HG03571 (cell line): ENCODE measurements around the gene SPINK5.

ENCODE experiments used
- ATAC-seq: cut with Tn5 transposase; IDR thresholded peaks from one replicate; pipeline ENCODE4 v1.9.1; 2021; ENCODE audit not compliant: unreplicated experiment

The SPINK5 gene

GRCh38 chr5:148090773-148091250 is 27.0 kb downstream of the SPINK5 start:
- no peak for ATAC-seq

GRCh38 chr5:148091991-148092964 is 28.5 kb downstream of the SPINK5 start:
- ATAC-seq: no peak

- no peak for ATAC-seq
Observed at GRCh38 chr5:148094336-148094735, 30.6 kb downstream of the SPINK5 start.

GRCh38 chr5:148104226-148104625 is 40.4 kb downstream of the SPINK5 start:
- no peak for ATAC-seq

GRCh38 chr5:148107608-148108007 is 43.8 kb downstream of the SPINK5 start:
- no peak for ATAC-seq

- no peak for ATAC-seq
Observed at GRCh38 chr5:148113243-148113642, 49.5 kb downstream of the SPINK5 start.

- no peak for ATAC-seq
Observed at GRCh38 chr5:148120317-148120716, 56.5 kb downstream of the SPINK5 start.

GRCh38 chr5:148125641-148126040 is 61.9 kb downstream of the SPINK5 start:
- ATAC-seq: no peak

- ATAC-seq: no peak
Observed at GRCh38 chr5:148135091-148136048, 71.6 kb downstream of the SPINK5 start.

GRCh38 chr5:148140846-148141245 is 77.1 kb downstream of the SPINK5 start:
- ATAC-seq: no peak

GRCh38 chr5:148141645-148142044 is 77.9 kb downstream of the SPINK5 start:
- ATAC-seq: no peak

GRCh38 chr5:148145916-148146315 is 82.1 kb downstream of the SPINK5 start:
- ATAC-seq: no peak

GRCh38 chr5:148146487-148146886 is 82.7 kb downstream of the SPINK5 start:
- no peak for ATAC-seq

GRCh38 chr5:148147415-148147814 is 83.6 kb downstream of the SPINK5 start:
- ATAC-seq: no peak

- ATAC-seq: no peak
Observed at GRCh38 chr5:148151872-148152271, 88.1 kb downstream of the SPINK5 start.

GRCh38 chr5:148152781-148153180 is 89.0 kb downstream of the SPINK5 start:
- no peak for ATAC-seq

- ATAC-seq: no peak
Observed at GRCh38 chr5:148156609-148157008, 92.8 kb downstream of the SPINK5 start.

GRCh38 chr5:148162038-148162437 is 98.3 kb downstream of the SPINK5 start:
- no peak for ATAC-seq

- ATAC-seq: no peak
Observed at GRCh38 chr5:148163345-148163744, 99.6 kb downstream of the SPINK5 start.

GRCh38 chr5:148166550-148167283 is 102.9 kb downstream of the SPINK5 start:
- ATAC-seq: no peak

- ATAC-seq: no peak
Observed at GRCh38 chr5:148168246-148168645, 104.5 kb downstream of the SPINK5 start, which contains the start of gene SPINK14. Gene SPINK14 (plus strand): TSS chr5:148168546. CDS start chr5:148169733, 1,187 bp downstream.
